HG02884 (cell line): ENCODE measurements around the gene BHLHA15.

Source experiments
- ATAC-seq: cut with Tn5 transposase; IDR thresholded peaks from one replicate; pipeline ENCODE4 v1.9.1; 2021; ENCODE audit warnings: mild to moderate bottlenecking, moderate library complexity; ENCODE audit not compliant: unreplicated experiment

BHLHA15 gene

GRCh38 chr7:98223351-98223897 lies 12.2 kb downstream of the BHLHA15 start:
- ATAC-seq: no peak

GRCh38 chr7:98223898-98224700 lies 12.9 kb downstream of the BHLHA15 start:
- no peak for ATAC-seq

GRCh38 chr7:98224701-98225181 lies 13.5 kb downstream of the BHLHA15 start:
- no peak for ATAC-seq

- no peak for ATAC-seq
These were observed 14.8 kb downstream of the BHLHA15 start for GRCh38 chr7:98225913-98226614.

DNA sequence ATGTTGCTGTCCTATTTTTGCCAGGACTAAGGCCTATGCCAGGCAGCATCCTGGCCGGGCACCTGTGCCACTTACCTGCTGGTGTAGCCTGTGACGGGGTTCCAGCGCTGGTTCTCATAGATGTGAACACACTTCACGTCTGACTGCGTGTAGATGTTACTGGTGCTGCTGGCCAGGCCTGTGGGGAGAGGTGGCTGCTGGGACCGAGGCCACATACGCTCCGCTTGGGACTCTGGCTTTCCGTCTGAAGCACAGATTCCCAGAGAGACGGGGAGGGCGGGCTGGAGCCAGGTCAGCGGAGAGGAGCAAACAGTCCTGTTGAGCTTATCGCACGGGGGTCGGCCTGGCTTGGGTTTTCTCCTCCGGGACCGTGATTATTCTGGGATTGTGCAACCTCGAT lies 16.7 kb downstream of the BHLHA15 start:
- ATAC-seq: no peak

DNA sequence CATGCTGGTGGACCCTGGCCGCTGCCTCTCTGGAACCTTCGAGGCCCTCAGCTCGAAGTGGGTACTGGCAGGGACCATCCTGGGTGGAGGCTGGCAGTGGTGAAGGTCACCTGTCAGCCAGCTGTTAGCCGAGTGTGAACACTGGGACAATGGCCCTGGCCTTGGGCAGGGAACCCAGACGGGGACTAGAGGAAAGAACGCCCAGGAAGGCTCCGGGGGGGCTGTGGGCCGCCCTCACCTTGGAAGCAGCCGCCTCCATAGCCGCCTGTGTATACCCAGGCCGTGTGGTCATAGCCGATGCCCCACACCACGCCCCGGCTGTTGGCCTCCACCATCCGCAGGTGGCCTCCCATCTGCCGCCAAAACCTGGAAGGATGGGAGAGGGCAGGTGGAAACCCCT lies 17.6 kb downstream of the BHLHA15 start:
- ATAC-seq: no peak

GRCh38 chr7:98229441-98229840 lies 18.2 kb downstream of the BHLHA15 start:
- no peak for ATAC-seq

DNA sequence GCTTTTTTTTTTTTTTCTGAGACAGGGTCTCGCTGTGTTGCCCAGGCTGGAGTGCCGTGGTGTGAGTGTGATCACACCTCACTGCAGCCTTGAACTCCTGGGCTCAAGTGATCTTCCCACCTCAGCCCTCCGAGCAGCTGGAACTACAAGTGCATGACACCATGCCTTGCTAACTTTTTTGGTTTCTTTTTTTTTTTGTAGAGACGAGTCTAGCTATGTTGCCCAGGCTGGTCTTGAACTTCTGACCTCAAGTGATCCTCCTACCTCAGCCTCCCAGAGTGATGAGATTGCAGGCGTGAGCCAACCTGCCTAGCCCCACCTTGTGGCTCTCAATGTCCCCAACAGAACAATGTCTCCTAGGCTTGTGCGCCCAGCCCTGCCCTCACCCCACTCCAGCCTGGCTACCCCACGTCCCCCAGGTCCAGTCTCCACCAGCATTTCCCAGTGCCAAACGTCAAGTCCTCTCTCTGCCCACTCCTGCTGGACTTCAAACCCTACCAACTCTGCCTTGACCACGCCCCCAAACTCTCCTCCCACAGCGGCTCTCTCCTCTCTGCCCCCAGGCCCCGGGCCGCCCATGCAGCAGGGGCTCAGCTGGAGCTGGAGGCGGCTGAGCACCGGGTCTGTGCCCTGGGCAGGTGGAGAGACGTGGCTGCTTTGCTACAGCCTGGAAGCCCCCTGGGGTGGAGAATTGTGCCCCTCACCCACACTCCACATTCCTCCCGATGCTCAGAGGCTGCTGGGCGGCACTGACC lies 18.9 kb downstream of the BHLHA15 start:
- no peak for ATAC-seq

DNA sequence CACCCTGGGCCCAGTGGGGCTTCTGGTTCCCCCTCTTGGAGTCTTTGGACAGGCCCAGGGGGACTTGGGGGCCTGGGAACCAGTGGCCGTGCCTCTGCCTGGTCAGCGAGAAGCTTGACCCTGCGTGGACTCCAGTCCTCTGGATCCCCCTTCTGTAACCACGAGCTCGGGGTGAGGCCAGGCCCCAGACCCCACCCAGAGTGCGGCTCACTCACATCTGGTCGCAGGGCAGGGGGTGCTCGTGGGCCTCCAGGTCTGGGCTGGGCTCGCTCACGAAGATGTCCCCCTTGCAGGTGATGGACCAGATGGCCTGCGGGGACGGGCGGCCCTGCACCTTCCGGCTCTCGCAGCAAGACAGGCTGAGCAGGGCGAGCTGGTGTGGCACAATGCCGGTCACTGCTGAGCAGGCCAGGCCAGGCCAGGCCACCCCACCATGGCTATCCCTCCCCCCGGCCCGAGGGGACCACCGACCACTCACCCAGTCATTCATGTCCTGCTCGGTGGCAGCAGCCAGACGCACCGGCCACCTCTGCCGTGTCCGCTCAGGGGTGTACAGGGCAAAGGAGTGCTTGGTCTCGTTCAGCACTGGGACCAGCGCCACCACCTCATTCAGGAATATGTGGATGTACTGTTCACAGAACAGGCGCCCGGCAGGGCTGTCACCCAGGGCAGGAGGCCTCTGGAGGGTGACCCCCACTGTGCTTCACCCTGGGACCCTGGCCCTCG lies 19.7 kb downstream of the BHLHA15 start:
- ATAC-seq: no peak

- ATAC-seq: no peak
These were observed 20.4 kb downstream of the BHLHA15 start for GRCh38 chr7:98231493-98232262.

DNA sequence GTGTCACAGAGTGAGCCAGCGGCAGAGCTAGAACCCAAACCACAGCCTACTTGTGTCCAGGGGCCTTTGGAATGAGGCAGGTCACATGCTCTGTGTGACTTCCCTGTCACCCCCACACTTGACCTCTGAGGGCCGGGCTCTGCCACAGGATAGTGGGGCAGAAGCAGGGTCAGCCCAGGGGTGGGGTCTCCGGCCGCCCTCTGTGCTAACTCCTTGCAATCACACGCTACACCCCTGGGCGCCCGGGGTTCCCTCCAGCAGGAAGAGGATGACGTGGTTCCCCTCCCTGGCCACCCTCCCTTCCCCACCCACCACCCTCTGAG lies 21.0 kb downstream of the BHLHA15 start:
- ATAC-seq: no peak

- no peak for ATAC-seq
These were observed 21.6 kb downstream of the BHLHA15 start for GRCh38 chr7:98232799-98233198.

DNA sequence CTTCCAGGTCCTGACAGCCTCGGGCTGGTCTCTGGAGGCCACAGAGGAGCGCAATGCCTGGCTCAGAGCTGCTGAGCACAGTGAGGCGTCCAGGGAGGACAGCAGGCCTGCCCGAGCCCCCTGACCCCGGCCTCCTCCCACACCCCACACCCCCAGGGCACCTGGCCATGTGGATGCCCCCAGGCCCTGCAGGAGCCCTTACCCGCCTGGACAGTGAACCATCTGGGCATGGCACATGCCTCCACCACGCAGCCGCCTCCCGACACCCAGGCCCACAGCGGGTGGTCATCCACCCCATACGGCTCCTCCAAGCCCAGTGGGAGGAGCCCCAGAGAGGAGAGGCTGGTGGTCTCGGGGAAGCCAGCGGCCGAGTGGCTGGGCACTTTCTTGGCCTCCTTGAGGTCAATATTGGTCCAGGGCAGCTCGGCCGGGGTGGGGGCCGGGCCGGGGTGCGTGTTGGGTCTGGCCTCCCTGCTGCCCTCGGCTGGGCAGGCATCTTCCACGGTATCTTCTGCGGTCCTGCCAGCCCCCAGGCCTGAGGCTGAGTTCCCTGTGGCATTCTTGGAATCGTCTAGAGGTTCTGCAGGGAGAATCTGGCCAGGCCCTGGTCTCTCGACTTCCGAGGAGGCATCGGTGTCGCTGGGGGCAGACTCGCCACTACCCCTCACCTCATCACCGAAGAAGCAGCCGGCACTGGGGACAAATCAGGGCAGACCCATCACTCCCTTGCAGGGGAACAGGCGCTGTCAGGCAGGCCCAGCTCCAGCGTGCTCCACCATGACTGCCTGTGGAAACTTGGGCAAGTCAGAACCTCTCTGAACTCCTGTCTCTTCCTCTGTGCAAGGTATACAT lies 22.2 kb downstream of the BHLHA15 start:
- no peak for ATAC-seq

DNA sequence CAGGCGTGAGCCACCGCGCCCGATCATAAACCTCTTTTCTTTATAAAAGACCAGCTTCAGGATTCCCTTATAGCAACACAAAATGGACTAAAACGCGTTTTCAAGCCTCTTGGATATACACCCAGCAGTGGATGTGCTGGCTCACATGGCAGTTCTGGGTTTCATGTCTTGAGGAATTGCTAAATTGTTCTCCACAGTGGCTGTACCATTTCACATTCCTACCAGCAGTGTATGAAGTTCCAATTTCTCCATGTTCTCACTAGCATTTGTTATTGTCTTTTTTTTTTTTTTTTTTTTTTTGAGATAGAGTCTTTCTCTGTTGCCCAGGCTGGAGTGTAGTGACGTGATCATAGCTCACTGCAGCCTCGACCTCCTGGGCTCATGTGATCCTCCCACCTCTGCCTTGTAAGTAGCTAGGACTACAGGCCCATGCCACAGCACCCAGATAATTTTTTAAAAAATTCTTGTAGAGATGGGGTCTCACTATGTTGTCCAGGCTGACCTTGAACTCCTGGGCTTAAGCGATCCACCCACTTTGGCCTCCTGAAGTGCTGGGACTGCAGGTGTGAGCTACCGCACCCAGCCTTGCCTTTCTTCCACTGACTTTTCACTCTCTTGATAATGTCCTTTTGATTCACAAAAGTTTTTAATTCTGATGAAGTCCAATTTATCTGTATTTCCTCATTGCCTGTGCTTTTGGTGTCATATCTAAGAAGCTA lies 23.3 kb downstream of the BHLHA15 start:
- no peak for ATAC-seq

DNA sequence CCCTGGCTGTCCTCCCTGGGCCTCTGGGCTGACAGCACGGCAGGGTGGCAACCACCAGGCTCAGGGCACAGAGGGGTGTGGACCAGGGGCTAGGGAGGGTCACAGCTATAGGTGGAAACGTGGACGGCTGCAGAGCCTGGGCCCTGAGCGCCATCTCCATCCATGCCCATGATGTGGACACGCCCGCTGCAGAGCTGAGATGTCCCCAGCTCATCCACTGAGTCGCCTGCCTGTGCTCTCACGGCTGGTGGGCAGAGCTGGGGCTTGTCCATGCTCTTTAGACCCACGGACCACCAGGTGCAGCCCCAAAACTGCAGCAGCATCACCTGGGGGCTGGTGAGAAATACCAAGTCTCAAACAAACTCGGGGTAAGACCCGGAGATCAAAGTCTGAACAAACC lies 24.7 kb downstream of the BHLHA15 start:
- no peak for ATAC-seq

DNA sequence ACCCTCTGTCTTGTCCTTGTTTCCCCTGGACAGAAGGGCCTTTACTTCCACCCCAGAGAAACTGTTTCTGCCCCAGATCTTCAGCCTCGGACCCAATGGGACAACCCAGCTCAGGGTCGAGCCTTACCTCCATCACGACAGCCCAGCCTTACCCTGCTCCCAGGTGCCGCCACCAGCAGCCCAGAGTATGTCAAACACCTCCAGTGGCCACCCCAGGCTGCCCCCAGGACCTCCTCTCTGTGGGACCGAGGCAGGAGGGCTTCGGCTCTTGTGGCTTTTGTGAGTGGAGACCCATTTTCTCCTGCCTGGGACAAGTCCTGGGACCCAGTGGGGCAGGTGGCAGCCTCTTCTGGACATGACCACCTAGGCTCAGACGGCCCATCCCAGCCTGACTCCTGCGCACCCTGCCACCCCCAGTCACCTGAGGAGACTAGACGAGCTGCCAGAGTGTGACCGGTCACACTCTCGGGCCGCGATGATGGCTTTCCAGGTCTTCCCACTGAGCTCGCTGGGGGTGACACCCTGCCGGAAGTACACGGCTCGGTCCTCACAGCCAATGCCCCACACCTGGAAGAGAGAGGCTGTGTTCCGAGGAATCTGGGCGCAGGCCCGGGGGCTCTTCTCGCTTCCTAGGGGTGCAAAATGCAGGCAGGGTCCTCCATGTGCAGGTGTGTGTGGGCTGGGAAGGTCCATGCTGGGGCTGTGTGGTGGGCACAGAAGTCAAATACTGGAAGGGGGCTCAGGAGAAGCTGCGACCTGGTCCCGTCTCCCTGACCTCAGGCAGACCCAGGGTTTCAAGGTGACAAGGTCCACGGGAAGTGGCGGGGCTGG lies 25.3 kb downstream of the BHLHA15 start:
- ATAC-seq: no peak

DNA sequence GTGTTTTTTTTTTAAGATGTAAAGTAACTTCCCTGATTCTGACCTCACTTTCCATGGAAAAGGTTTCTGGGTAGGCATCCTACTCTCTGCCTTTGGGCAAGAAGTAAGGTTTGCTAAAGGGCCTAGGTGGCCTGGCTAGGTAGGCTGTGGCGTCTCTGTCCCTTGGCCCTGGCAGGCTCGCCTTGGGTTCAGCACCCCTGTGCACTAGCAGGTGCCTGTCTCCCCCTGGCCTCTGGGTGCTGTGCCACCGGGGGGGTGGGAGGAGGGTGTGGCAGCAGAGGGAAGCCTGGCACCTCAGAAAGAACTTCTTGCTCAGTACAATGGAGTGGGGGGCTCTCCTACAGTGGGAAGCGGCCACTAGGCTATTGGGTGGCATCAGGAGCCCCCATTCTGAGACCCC lies 26.8 kb downstream of the BHLHA15 start:
- no peak for ATAC-seq

DNA sequence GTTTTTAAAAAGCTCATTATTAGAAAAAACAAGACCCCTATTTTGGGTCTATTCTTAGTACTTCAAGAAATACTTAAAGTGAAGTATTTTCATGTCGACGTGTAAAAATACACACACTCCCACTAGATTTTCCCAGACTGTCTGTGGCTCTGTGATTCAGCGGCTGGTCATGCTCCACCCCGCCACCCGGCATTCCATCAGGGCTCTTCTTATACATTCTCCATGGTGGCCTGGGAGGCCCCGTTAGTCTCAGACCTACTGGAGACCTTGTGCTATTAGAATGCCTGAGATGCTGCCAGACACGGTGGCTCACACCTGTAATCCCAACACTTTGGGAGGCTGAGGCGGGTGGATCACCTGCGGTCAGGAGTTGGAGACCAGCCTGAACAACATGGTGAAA lies 27.7 kb downstream of the BHLHA15 start:
- no peak for ATAC-seq
